Measurements from ENCODE around the gene RAMAC. TPM values are rescaled to one million over a fixed set of nuclear protein-coding genes. Genes with fewer than 3 reads are reported as not detected.
"Not testable (repeated sequence)": the region's sequence is repeated elsewhere in the genome, so short reads cannot be mapped to it uniquely, and the experiment has no call there.

Gene RAMAC
- total RNA-seq, 1 experiment from 2014 or later = 44.0 TPM

GRCh38 chr15:82980981-82981380 lies 5.0 kb upstream of the RAMAC start:
- no peak overlapping the region for H3K27ac ChIP-seq
- H3K27me3 ChIP-seq = no peaks in the 10 kb centered on the region
- H3K9me3 ChIP-seq (replicated peaks) = no peaks in the 10 kb centered on the region
- H3K4me1 ChIP-seq = no peaks in the 10 kb centered on the region
- no peaks in the 10 kb centered on the region for H3K36me3 ChIP-seq
- no peak overlapping the region for H3K4me3 ChIP-seq
- DNase-seq = no peak

- Histone ChIP-seq H3K36me3 (peaks cover 15% of the 10 kb centered on the region), H3K4me1 (no peaks in the 10 kb centered on the region), H3K27me3 (no peaks in the 10 kb centered on the region), H3K27ac (peak overlapping the region; percentile 52), H3K4me3 (peak overlapping the region; percentile 77), H3K9me3 (replicated peaks) (no peaks in the 10 kb centered on the region)
- DNase-seq = no peak
Measured at GRCh38 chr15:82986442-82986780, 401 bp downstream of the RAMAC start.

- H3K4me1 ChIP-seq = no peaks in the 10 kb centered on the region
- H3K27me3 ChIP-seq = no peaks in the 10 kb centered on the region
- H3K4me3 ChIP-seq = no peak overlapping the region
- DNase-seq = no peak
- H3K36me3 ChIP-seq = peaks cover 15% of the 10 kb centered on the region
- H3K27ac ChIP-seq = no peak overlapping the region
- no peaks in the 10 kb centered on the region for H3K9me3 ChIP-seq (replicated peaks)
Measured at GRCh38 chr15:82992436-82992998, 6.5 kb downstream of the RAMAC start.

- Histone ChIP-seq H3K36me3 (peaks cover 15% of the 10 kb centered on the region), H3K27ac (no peak overlapping the region), H3K4me1 (no peaks in the 10 kb centered on the region), H3K27me3 (no peaks in the 10 kb centered on the region), H3K9me3 (replicated peaks) (no peaks in the 10 kb centered on the region), H3K4me3 (no peak overlapping the region)
- DNase-seq = no peak
Measured at GRCh38 chr15:82993144-82993543, 7.1 kb downstream of the RAMAC start.

- Histone ChIP-seq H3K4me3 (no peak overlapping the region), H3K36me3 (peaks cover 5% of the 10 kb centered on the region), H3K27me3 (no peaks in the 10 kb centered on the region), H3K9me3 (replicated peaks) (no peaks in the 10 kb centered on the region), H3K27ac (no peak overlapping the region), H3K4me1 (no peaks in the 10 kb centered on the region)
- DNase-seq = no peak
Measured at GRCh38 chr15:82995076-82995475, 9.1 kb downstream of the RAMAC start.

GRCh38 chr15:82995938-82996337 lies 9.9 kb downstream of the RAMAC start:
- no peak for DNase-seq

GRCh38 chr15:82999426-82999825 lies 13.4 kb downstream of the RAMAC start:
- Histone ChIP-seq H3K36me3 (no peaks in the 10 kb centered on the region), H3K27ac (no peak overlapping the region), H3K27me3 (no peaks in the 10 kb centered on the region), H3K9me3 (replicated peaks) (no peaks in the 10 kb centered on the region), H3K4me1 (no peaks in the 10 kb centered on the region), H3K4me3 (no peak overlapping the region)
- no peak for DNase-seq

More at GRCh38 chr15:82995938-82996337, 9.9 kb downstream of the RAMAC start:
- Histone ChIP-seq H3K9me3 (replicated peaks) (no peaks in the 10 kb centered on the region), H3K27ac (no peak overlapping the region), H3K4me1 (no peaks in the 10 kb centered on the region), H3K36me3 (peaks cover 2% of the 10 kb centered on the region), H3K27me3 (no peaks in the 10 kb centered on the region), H3K4me3 (no peak overlapping the region)

GRCh38 chr15:82999905-83000671 lies 14.1 kb downstream of the RAMAC start:
- no peaks in the 10 kb centered on the region for H3K27me3 ChIP-seq
- no peaks in the 10 kb centered on the region for H3K9me3 ChIP-seq (replicated peaks)
- no peak overlapping the region for H3K27ac ChIP-seq
- H3K4me3 ChIP-seq = 0 out of 2 replicates have a peak overlapping the region, but pooled peaks have one; percentile 6
- DNase-seq = peak; percentile 11 to 63
- H3K36me3 ChIP-seq = no peaks in the 10 kb centered on the region
- no peaks in the 10 kb centered on the region for H3K4me1 ChIP-seq

- not testable (repeated sequence) for H3K9me3 ChIP-seq (replicated peaks); H3K27ac ChIP-seq; DNase-seq; H3K36me3 ChIP-seq; H3K27me3 ChIP-seq; H3K4me1 ChIP-seq; H3K4me3 ChIP-seq
Measured at GRCh38 chr15:83000672-83001031, 14.6 kb downstream of the RAMAC start.

GRCh38 chr15:83010709-83011270 lies 24.8 kb downstream of the RAMAC start:
- Histone ChIP-seq H3K27ac (peak overlapping the region; percentile 41), H3K4me1 (peaks cover 10% of the 10 kb centered on the region; the same call in 1 of the 2 replicates), H3K4me3 (peak overlapping the region; percentile 86), H3K36me3 (peaks cover 13% of the 10 kb centered on the region; the same call in 1 of the 2 replicates), H3K9me3 (replicated peaks) (no peaks in the 10 kb centered on the region), H3K27me3 (no peaks in the 10 kb centered on the region)
- DNase-seq = peak; percentile 78 to 87

- peaks cover 11% of the 10 kb centered on the region; the same call in 1 of the 2 replicates for H3K36me3 ChIP-seq
- DNase-seq = peak; percentile 87 to 91
Measured at GRCh38 chr15:83011271-83012075, 25.5 kb downstream of the RAMAC start, which contains the start of gene C15orf40. C15orf40 (minus strand) TSS chr15:83011639; CDS start chr15:83011607, 32 bp downstream.

GRCh38 chr15:83012076-83012426 lies 26.0 kb downstream of the RAMAC start:
- peaks cover 10% of the 10 kb centered on the region for H3K36me3 ChIP-seq
- DNase-seq = no peak
- no peaks in the 10 kb centered on the region for H3K27me3 ChIP-seq
- H3K4me3 ChIP-seq = peak overlapping the region; percentile 86
- peak overlapping the region; percentile 41 for H3K27ac ChIP-seq
- H3K9me3 ChIP-seq (replicated peaks) = no peaks in the 10 kb centered on the region
- H3K4me1 ChIP-seq = peaks cover 10% of the 10 kb centered on the region; the same call in 1 of the 2 replicates

More at GRCh38 chr15:83011271-83012075, 25.5 kb downstream of the RAMAC start, which contains the start of gene C15orf40:
- H3K9me3 ChIP-seq (replicated peaks) = no peaks in the 10 kb centered on the region
- peak within 1 kb of the TSS; percentile 41 for H3K27ac ChIP-seq
- peak within 1 kb of the TSS; percentile 86 for H3K4me3 ChIP-seq
- H3K4me1 ChIP-seq = peaks cover 10% of the 10 kb centered on the region; the same call in 1 of the 2 replicates
- H3K27me3 ChIP-seq = no peaks in the 10 kb centered on the region

GRCh38 chr15:83012636-83013035 lies 26.6 kb downstream of the RAMAC start:
- no peak overlapping the region for H3K4me3 ChIP-seq
- DNase-seq = no peak
- no peaks in the 10 kb centered on the region for H3K27me3 ChIP-seq
- H3K36me3 ChIP-seq = peaks cover 10% of the 10 kb centered on the region
- H3K9me3 ChIP-seq (replicated peaks) = no peaks in the 10 kb centered on the region
- H3K27ac ChIP-seq = no peak overlapping the region
- peaks cover 10% of the 10 kb centered on the region; the same call in 1 of the 2 replicates for H3K4me1 ChIP-seq

GRCh38 chr15:83014205-83014653 lies 28.2 kb downstream of the RAMAC start:
- no peaks in the 10 kb centered on the region for H3K9me3 ChIP-seq (replicated peaks)

More at GRCh38 chr15:83014205-83014653, 28.2 kb downstream of the RAMAC start:
- Histone ChIP-seq H3K36me3 (peaks cover 21% of the 10 kb centered on the region), H3K4me1 (peaks cover 10% of the 10 kb centered on the region; the same call in 1 of the 2 replicates), H3K27me3 (no peaks in the 10 kb centered on the region), H3K4me3 (no peak overlapping the region), H3K27ac (no peak overlapping the region)
- DNase-seq = no peak
